ENCODE measurements around the gene ZNF672.

ZNF672 gene

DNA sequence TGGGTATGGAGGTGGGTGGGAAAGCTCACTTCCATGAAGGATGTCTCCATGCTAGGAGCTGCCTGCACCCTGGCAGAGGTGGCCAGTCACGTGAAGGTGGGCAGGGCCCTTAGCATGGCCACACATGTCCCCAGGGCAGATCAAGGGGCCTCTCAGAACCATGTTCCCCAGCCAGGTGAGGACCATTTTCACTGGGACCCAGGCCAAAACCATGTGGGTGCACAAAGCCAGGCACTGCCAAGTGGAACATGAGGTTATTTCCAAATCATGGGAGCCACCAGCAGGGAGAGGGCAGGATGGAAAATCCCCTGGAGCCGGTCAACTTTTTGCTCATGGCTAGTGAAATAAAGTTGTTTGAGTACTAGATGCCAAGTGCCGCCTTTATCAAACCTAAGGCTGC is 11.1 kb downstream of the ZNF672 start:
- Histone ChIP-seq H3K27me3 (ENCODE audit: insufficient read depth, low read length) (no peaks in the 10 kb centered on the region), H3K4me1 (ENCODE audit: insufficient read depth, low read length) (no peaks in the 10 kb centered on the region), H3K9me3 (ENCODE audit: insufficient read depth, low read depth, low read length) (no peaks in the 10 kb centered on the region), H3K27ac (ENCODE audit: low read depth, low read length) (no peak overlapping the region), H3K4me3 (ENCODE audit: low read length) (no peak overlapping the region), H3K9ac (ENCODE audit: low read depth, low read length) (no peak overlapping the region), H3K36me3 (ENCODE audit: insufficient read depth, low read length) (peaks cover 95% of the 10 kb centered on the region)
- 89% methylated on average over 3 of the region's 3 CpGs for WGBS

DNA sequence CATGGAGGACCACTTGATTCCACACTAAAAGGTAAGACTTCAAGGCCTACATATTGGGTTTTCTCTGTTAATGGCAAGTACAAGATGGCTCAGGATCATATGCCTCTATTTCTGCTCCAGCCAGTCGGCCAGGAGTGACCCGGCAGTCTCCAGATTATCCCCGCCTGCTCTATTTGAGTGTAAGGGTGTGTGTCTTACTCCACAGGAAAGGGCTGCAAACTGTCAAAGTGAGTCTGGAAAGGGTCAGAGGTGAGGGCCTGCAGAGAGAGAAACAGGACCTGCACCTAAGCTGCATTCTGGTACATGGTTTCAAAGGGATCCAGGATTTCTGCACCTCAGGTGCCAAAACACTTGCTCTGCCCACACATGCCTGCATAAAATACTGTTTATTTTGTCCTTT is 11.6 kb downstream of the ZNF672 start:
- no peaks in the 10 kb centered on the region for H3K4me1 ChIP-seq (ENCODE audit: insufficient read depth, low read length)
- peaks cover 95% of the 10 kb centered on the region for H3K36me3 ChIP-seq (ENCODE audit: insufficient read depth, low read length)
- H3K9me3 ChIP-seq (ENCODE audit: insufficient read depth, low read depth, low read length) = no peaks in the 10 kb centered on the region
- 94% methylated on average over 3 of the region's 3 CpGs for WGBS
- H3K27ac ChIP-seq (ENCODE audit: low read depth, low read length) = no peak overlapping the region
- H3K27me3 ChIP-seq (ENCODE audit: insufficient read depth, low read length) = no peaks in the 10 kb centered on the region
- H3K9ac ChIP-seq (ENCODE audit: low read depth, low read length) = no peak overlapping the region
- no peak overlapping the region for H3K4me3 ChIP-seq (ENCODE audit: low read length)

DNA sequence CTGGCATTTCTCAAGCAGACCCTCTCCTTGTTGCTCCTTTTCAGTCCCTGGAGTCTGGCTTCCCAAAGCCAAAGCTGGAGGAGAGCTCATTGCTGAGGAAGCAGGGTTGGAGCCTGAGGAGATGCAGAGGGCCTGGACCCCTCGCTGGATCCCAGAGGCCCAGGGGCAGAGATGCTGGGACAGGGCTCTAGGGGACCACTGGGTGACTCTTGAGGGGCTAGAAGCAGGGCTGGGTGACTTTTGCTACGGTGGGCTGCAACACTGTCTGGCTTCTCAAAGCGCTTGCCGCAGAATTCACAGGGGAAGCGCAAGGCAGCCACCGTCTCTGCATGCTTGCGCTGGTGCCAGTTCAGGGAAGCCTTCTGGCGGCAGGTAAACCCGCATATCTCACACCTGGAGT is 12.1 kb downstream of the ZNF672 start:
- Histone ChIP-seq H3K4me3 (ENCODE audit: low read length) (no peak overlapping the region), H3K36me3 (ENCODE audit: insufficient read depth, low read length) (peaks cover 95% of the 10 kb centered on the region), H3K27ac (ENCODE audit: low read depth, low read length) (no peak overlapping the region), H3K9me3 (ENCODE audit: insufficient read depth, low read depth, low read length) (no peaks in the 10 kb centered on the region), H3K9ac (ENCODE audit: low read depth, low read length) (no peak overlapping the region), H3K4me1 (ENCODE audit: insufficient read depth, low read length) (no peaks in the 10 kb centered on the region), H3K27me3 (ENCODE audit: insufficient read depth, low read length) (no peaks in the 10 kb centered on the region)
- 95% methylated on average over 9 of the region's 9 CpGs for WGBS

DNA sequence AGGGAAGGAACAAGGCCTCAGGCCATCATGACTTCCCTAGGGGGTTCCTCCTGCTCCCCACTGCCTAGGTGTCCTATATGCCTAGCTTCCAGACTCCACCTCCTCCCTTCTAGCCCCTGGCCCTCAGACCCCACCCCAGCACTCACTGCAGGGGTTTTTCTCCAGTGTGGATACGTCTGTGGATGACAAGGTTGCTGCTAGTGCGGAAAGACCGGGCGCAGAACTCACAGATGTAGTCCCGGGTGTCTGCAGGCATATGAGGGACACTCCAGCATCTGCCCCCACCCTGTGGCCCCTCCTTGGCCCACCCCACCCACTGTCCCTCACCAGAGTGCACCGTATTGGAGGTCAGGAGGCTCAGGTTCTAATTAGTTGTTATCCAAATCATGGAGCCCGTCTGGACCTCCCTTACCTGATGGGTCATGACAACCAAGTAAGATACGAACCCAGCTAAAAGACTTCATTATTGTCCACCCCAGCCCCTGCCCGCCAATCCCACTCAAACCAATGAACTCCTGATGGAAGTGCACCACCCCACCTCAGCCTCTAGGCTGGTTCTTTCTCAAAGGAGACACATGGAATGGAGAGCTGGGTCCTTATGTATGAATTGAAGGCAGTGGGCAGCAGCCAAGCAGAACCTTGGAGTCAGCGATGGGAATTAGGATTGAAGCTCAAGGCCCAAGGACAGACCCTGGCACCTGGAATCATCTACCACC is 12.7 kb downstream of the ZNF672 start:
- Histone ChIP-seq H3K9me3 (ENCODE audit: insufficient read depth, low read depth, low read length) (no peaks in the 10 kb centered on the region), H3K36me3 (ENCODE audit: insufficient read depth, low read length) (peaks cover 95% of the 10 kb centered on the region), H3K9ac (ENCODE audit: low read depth, low read length) (no peak overlapping the region), H3K27me3 (ENCODE audit: insufficient read depth, low read length) (no peaks in the 10 kb centered on the region), H3K4me1 (ENCODE audit: insufficient read depth, low read length) (no peaks in the 10 kb centered on the region), H3K27ac (ENCODE audit: low read depth, low read length) (no peak overlapping the region), H3K4me3 (ENCODE audit: low read length) (no peak overlapping the region)
- WGBS = 94% methylated on average over 10 of the region's 10 CpGs

DNA sequence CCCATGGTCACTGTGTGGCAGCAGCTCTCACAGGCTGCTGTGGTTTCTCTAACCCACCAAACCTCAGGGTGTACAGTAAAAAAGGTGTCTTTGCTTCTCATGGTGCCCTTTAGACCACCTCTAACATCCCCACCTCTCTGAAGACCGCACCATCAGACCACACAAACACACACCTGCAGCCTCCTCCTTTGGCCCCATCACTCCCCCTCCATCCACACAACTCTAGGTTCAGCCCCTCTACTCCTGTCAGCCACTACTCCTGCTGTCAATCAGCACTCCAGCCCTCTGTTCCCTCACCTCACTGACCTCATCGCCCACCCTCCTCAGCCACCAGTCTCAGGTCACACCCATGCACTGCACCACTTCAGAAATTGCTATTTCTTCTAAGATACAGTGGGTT is 13.4 kb downstream of the ZNF672 start:
- Histone ChIP-seq H3K4me1 (ENCODE audit: insufficient read depth, low read length) (no peaks in the 10 kb centered on the region), H3K27me3 (ENCODE audit: insufficient read depth, low read length) (no peaks in the 10 kb centered on the region), H3K36me3 (ENCODE audit: insufficient read depth, low read length) (peaks cover 94% of the 10 kb centered on the region), H3K9me3 (ENCODE audit: insufficient read depth, low read depth, low read length) (no peaks in the 10 kb centered on the region), H3K4me3 (ENCODE audit: low read length) (no peak overlapping the region), H3K9ac (ENCODE audit: low read depth, low read length) (no peak overlapping the region), H3K27ac (ENCODE audit: low read depth, low read length) (no peak overlapping the region)
- WGBS = 92% methylated on average over 2 of the region's 2 CpGs

DNA sequence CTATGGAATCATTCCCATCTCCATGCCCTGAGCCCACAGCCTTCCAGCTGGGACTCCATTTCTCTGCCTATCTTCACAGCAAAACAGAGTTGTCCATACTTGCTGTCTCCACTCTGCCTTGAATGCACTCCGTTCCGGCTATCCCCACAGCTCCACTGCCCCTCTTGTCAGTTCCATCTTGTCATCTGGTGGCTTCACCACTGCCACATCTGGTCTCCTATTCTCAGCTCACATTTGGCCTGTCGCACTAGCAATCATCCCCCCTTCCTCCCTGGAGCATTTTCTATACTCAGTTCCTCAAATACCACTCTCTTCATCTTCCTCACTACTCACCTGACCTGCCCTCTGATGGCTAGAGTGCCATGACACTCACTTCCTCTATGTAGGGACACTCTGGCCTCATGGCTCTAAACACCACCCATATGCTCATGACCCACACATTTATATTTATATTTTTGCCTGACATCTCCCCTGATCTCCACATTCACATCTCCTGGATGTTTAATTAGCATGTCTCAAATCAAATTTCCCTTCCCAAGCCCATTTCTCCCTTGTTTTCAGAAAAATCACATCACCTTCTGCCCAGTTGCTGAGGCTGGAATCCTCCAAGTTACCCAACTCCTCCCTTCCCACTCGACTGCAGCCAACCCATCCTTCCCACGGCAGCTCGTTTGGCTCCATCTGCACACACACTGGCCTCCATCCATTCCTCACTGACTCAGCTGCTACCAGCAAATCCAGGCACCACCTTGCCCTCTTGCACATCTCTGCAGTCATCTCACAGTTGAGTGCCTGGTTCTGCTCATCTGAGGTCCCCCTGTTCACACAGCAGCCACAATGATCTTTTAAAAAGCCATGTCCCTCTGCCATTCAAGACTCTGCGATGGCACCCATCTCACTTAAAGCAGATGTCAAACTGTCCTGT is 14.7 kb downstream of the ZNF672 start:
- no peak overlapping the region for H3K9ac ChIP-seq (ENCODE audit: low read depth, low read length)
- no peak overlapping the region for H3K27ac ChIP-seq (ENCODE audit: low read depth, low read length)
- H3K4me3 ChIP-seq (ENCODE audit: low read length) = no peak overlapping the region
- H3K36me3 ChIP-seq (ENCODE audit: insufficient read depth, low read length) = peaks cover 87% of the 10 kb centered on the region
- H3K9me3 ChIP-seq (ENCODE audit: insufficient read depth, low read depth, low read length) = no peaks in the 10 kb centered on the region
- 94% methylated on average over 7 of the region's 7 CpGs for WGBS
- no peaks in the 10 kb centered on the region for H3K27me3 ChIP-seq (ENCODE audit: insufficient read depth, low read length)
- H3K4me1 ChIP-seq (ENCODE audit: insufficient read depth, low read length) = peaks cover 9% of the 10 kb centered on the region; the same call in 1 of the 2 replicates

DNA sequence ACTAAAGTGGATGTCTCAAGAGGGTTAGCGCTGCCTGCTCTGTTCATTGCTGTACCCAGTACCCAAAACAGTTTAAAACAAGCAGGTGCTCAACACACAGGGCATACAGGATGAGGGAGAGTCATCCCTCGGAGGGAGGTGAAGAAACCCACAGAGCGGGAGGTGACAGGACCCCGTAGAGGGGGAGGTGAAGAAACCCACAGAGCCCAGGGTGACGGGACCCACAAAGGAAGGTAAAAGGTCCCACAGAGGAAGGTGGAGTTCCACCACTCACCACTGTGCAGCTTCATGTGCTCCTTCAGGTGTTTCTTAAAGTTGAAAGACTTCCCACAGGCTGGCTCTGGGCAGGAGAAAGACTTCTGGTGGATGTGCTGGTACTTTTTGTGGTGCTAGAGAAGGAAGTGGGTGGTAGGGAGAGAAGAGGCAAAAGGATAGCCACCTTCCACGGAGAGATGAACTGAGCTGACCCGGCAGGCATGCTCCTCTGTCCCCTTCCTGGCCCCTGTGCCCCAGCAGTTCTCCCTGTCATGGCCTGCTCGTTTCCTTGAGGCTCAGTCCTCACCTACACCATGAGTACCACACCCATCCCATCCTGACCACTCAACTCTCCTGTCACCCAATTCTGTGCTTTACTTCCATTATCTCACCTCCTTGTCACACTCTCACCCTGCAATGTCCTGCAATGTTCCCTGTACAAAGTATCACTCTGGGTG is 15.8 kb downstream of the ZNF672 start:
- Histone ChIP-seq H3K27me3 (ENCODE audit: insufficient read depth, low read length) (no peaks in the 10 kb centered on the region), H3K9ac (ENCODE audit: low read depth, low read length) (no peak overlapping the region), H3K4me1 (ENCODE audit: insufficient read depth, low read length) (peaks cover 9% of the 10 kb centered on the region; the same call in 1 of the 2 replicates), H3K27ac (ENCODE audit: low read depth, low read length) (no peak overlapping the region), H3K36me3 (ENCODE audit: insufficient read depth, low read length) (peaks cover 76% of the 10 kb centered on the region), H3K4me3 (ENCODE audit: low read length) (no peak overlapping the region), H3K9me3 (ENCODE audit: insufficient read depth, low read depth, low read length) (no peaks in the 10 kb centered on the region)
- 90% methylated on average over 8 of the region's 8 CpGs for WGBS

DNA sequence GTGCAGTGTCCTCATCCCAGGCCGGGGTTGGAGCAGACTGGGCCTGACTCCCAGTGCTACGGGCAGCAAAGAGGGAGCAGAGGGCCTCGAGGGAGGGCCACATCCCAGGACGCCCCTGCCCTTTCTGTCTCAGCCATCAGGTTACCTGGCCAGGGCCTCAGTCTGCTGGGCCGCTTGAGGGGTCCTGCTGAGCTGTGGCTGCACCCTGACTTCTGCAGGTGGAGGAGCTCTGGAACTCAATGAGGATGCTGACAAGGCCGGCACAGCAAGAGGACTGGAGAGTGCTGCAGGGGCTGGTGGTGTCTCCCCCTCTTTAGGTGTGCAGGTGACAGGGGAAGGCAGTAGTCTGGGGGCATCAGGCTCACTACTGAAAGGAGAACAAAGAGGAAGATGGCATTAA is 17.6 kb downstream of the ZNF672 start:
- peaks cover 60% of the 10 kb centered on the region for H3K36me3 ChIP-seq (ENCODE audit: insufficient read depth, low read length)
- H3K4me1 ChIP-seq (ENCODE audit: insufficient read depth, low read length) = peaks cover 13% of the 10 kb centered on the region; the same call in 1 of the 2 replicates
- no peak overlapping the region for H3K27ac ChIP-seq (ENCODE audit: low read depth, low read length)
- no peak overlapping the region for H3K4me3 ChIP-seq (ENCODE audit: low read length)
- no peaks in the 10 kb centered on the region for H3K9me3 ChIP-seq (ENCODE audit: insufficient read depth, low read depth, low read length)
- H3K9ac ChIP-seq (ENCODE audit: low read depth, low read length) = no peak overlapping the region
- H3K27me3 ChIP-seq (ENCODE audit: insufficient read depth, low read length) = no peaks in the 10 kb centered on the region
- 90% methylated on average over 6 of the region's 6 CpGs for WGBS

DNA sequence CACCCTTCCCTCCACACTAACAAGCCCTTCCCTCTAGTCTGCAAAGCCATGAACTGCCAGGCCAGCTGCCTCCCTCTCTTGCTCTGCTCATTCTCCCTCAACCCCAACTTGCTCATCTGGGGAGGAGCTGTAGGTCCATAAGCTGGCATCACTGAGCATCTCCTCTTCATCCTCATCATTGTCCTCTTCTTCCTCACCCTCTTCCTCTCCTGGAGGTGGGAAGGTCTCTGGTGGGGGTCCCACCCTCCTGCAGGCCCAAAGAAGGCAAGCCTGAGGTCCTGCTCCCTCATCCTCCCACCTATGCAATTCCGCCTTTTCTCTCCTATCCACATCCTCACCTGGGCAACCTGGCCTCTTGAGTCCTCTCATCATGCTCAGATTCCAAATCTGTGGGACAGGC is 18.2 kb downstream of the ZNF672 start:
- H3K9me3 ChIP-seq (ENCODE audit: insufficient read depth, low read depth, low read length) = no peaks in the 10 kb centered on the region
- peaks cover 55% of the 10 kb centered on the region for H3K36me3 ChIP-seq (ENCODE audit: insufficient read depth, low read length)
- no peak overlapping the region for H3K4me3 ChIP-seq (ENCODE audit: low read length)
- no peak overlapping the region for H3K27ac ChIP-seq (ENCODE audit: low read depth, low read length)
- peaks cover 13% of the 10 kb centered on the region; the same call in 1 of the 2 replicates for H3K4me1 ChIP-seq (ENCODE audit: insufficient read depth, low read length)
- peaks cover 4% of the 10 kb centered on the region; the same call in 1 of the 2 replicates for H3K27me3 ChIP-seq (ENCODE audit: insufficient read depth, low read length)
- H3K9ac ChIP-seq (ENCODE audit: low read depth, low read length) = no peak overlapping the region
- WGBS = 80% methylated on average over 1 of the region's 1 CpG

DNA sequence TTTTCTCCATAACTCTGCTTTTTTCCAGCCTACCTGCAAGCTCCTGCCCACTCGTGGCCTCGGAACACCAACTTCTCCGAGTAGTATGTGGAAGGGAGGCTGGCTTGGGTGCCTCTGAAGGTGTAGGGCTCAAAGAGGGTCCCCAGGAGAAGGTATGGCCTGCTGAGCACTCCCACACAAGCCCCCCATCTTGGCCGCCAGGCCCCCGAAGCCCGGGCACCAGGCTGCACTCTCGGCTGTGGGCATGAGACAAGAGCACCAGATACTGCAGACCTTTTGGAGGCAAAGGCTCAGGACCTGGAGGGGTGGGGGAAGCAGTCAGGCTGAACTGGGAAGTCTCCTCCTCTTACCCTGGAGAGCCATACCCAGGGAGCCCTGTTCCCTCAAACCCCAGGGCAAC is 19.2 kb downstream of the ZNF672 start:
- 94% methylated on average over 7 of the region's 7 CpGs for WGBS
- H3K27ac ChIP-seq (ENCODE audit: low read depth, low read length) = no peak overlapping the region
- H3K27me3 ChIP-seq (ENCODE audit: insufficient read depth, low read length) = peaks cover 14% of the 10 kb centered on the region
- H3K9me3 ChIP-seq (ENCODE audit: insufficient read depth, low read depth, low read length) = no peaks in the 10 kb centered on the region
- H3K9ac ChIP-seq (ENCODE audit: low read depth, low read length) = peak overlapping the region; percentile 84
- H3K36me3 ChIP-seq (ENCODE audit: insufficient read depth, low read length) = peaks cover 45% of the 10 kb centered on the region
- H3K4me1 ChIP-seq (ENCODE audit: insufficient read depth, low read length) = peaks cover 13% of the 10 kb centered on the region; the same call in 1 of the 2 replicates
- H3K4me3 ChIP-seq (ENCODE audit: low read length) = peak overlapping the region; percentile 86

DNA sequence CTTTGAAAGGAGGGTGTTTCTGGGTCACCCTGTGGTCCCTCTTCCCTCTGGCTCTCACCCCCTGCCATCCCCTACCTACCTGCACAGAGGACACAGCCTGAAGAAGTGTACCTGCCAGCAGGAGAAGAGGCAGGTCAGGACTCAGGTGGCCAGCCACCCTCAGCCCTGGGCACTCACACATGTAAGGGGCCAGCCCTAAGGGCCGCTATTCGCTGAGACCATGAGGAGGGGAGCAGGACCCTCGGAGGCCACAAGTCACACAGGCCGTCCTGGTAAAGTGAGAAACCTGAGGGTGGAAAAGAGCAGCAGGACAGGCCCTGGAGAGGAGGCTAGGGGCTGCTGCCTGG is 19.7 kb downstream of the ZNF672 start:
- WGBS = 17% methylated on average over 4 of the region's 4 CpGs
- Histone ChIP-seq H3K4me3 (ENCODE audit: low read length) (peak overlapping the region; percentile 86), H3K36me3 (ENCODE audit: insufficient read depth, low read length) (peaks cover 40% of the 10 kb centered on the region), H3K27me3 (ENCODE audit: insufficient read depth, low read length) (peaks cover 19% of the 10 kb centered on the region), H3K9ac (ENCODE audit: low read depth, low read length) (peak overlapping the region; percentile 84), H3K27ac (ENCODE audit: low read depth, low read length) (peak overlapping the region; percentile 11; the same call in 1 of the 2 replicates), H3K9me3 (ENCODE audit: insufficient read depth, low read depth, low read length) (no peaks in the 10 kb centered on the region), H3K4me1 (ENCODE audit: insufficient read depth, low read length) (peaks cover 13% of the 10 kb centered on the region; the same call in 1 of the 2 replicates)
